GM12874 (cell line): Measurements from ENCODE around the gene PDE9A.

Experiments used
- CTCF ChIP-seq: IDR thresholded peaks from 2 replicates; pipeline ENCODE4 v1.5.1; 2011; ENCODE audit warnings: low read depth, mild to moderate bottlenecking, control low read depth, low read length, moderate library complexity; ENCODE audit not compliant: insufficient read depth

Gene PDE9A

GRCh38 chr21:42811960-42812359 lies 158.5 kb downstream of the PDE9A start:
- no peak for TF ChIP-seq CTCF

- TF ChIP-seq CTCF, result no peak
Measured at GRCh38 chr21:42815217-42815616, 161.8 kb downstream of the PDE9A start.

- peak; percentile 72 for TF ChIP-seq CTCF
Measured at GRCh38 chr21:42818328-42818749, 164.9 kb downstream of the PDE9A start.

GRCh38 chr21:42819861-42820615 lies 166.6 kb downstream of the PDE9A start:
- TF ChIP-seq CTCF, result no peak

GRCh38 chr21:42820616-42821465 lies 167.4 kb downstream of the PDE9A start:
- TF ChIP-seq CTCF, result no peak
